Measurements from ENCODE around the gene CBX7.

The CBX7 gene

DNA sequence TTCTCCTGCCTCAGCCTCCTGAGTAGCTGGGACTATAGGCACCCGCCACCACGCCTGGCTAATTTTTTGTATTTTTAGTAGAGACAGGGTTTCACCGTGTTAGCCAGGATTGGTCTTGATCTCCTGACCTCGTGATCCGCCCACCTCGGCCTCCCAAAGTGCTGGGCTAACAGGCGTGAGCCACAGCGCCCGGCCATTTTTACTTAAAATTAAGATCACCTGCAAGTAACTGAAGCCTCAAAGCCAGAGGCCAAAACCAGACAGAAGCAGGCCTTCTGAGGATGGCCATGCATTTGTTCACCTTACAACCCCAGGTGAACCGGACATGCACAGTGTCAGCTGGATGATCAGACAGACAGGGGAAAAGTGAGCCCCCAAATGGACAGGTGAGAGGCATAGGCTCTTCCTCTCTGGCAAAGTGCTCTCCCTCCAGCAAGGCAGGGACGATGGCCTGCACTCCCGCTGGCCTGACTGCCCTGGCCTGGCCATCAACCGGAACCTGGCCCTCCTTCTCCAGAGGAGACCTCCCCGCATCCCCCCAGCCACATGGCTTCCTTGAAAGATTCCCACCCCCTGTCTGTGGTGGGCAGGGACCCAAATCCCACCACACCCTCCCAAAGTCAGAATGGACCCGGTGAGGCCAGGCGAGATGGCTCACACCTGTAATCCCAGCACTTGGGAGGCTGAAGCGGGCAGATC lies 29.6 kb downstream of the CBX7 start:
- DNase-seq, result no peak

DNA sequence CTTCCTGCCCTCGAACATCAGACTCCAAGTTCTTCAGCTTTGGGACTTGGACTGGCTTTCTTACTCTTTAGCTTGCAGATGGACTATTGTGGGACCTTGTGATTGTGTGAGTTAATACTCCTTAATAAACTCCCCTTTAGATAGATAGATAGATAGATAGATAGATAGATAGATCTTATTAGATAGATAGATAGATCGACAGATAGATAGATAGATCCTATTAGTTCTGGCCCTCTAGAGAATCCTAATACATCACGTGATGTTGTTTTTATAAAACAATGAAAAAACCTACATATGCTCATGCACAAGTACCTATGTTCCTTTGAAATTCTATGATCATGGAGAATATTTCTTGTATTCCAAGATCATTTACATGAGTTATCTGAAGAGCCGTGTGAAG lies 31.5 kb downstream of the CBX7 start:
- DNase-seq, result no peak

DNA sequence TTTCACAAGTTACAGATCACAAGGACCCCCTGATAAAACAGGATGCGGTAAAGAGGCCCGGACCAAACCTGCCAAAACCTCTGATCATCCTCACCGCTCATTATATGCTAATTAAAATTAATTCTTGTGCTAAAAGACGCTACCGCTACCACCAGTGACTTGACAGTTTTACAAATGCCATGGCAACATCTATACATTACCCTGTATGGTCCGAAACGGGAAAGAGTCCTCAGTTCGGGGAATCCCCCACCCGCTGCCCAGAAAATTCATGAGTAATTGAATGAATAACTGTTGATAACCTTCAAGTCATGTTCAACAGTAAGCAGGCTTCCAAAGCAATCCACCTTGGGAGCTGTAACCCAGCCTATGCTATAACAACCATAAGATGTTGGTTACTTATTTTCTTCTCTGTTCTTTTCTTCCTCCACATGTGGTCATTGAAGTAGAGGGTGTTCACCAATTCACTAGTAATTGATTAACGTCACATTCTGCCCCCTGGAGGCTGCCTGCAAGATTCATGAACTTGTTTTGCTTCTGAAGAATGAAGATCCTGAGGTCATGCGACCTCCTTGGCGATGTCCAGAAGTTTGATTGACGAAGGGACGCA lies 34.8 kb downstream of the CBX7 start:
- DNase-seq, result peak; percentile 83

DNA sequence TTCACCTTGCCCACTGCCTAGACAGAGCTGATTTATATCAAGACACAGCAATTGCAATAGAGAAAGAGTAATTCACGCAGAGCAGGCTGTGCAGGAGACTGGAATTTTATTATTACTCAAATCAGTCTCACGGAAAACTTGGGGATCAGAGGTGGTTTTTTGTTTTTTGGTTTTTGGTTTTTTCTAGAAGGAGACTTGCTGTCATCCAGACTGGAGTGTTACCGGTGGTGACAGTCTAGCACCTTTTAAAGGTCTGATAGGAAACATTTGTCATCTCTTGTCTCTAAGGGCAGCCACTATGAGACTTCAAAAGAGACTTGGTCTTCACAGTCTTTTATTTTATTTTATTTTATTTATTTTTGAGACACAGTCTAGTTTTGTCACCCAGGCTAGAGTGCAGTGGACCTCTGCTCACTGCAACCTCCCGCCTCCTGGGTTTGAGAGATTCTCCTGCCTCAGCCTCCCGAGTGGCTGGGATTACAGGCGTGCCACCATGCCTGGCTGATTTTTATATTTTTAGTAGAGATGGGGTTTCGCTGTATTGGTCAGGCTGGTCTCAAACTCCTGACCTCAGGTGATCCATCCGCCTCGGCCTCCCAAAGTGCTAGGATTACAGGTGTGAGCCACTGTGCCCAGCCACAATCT lies 36.4 kb downstream of the CBX7 start:
- DNase-seq, result peak; percentile 17

GRCh38 chr22:39115570-39115969 lies 36.9 kb downstream of the CBX7 start:
- no peak for DNase-seq

DNA sequence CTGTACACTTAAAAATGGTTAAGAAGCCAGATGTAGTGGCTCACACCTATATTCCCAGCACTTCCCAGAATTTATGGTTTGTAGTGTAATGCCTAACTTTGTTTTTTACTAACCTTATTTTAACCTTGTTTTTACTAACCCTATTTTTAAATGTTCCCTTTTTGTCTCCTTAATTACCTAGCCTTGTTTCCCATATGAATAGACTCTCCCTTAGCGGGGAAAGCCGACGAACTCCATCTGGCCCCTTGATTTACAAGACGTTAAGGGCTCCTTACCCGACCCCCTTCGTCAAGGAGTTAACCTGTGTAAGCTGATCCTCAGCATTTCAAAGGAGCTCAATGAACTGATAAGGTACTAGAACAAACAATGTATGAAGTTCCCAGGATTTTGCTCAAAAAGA lies 38.4 kb downstream of the CBX7 start:
- no peak for DNase-seq

- DNase-seq, result no peak
Observed at GRCh38 chr22:39110631-39111561, 41.6 kb downstream of the CBX7 start.

GRCh38 chr22:39109361-39109760 lies 43.1 kb downstream of the CBX7 start:
- DNase-seq, result no peak

DNA sequence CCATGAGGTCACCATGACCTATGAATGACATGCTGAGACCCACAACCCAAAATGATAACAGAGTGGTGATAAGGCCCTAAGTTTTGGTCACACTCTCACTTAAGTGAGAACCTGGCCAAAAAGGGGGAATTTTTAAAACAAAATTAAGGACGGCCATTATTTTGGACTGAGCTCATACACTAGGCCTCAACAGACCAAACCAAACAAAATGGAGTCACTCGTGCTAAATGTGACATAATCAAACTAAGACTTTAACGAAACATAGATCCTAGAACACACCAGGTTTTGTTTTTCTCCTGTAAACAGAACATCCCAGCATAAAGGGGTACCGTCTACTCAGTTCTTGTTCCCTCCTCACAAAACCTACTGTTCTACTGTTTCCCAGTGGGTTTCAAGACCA lies 44.0 kb downstream of the CBX7 start:
- no peak for DNase-seq

- no peak for DNase-seq
Observed at GRCh38 chr22:39106326-39106725, 46.2 kb downstream of the CBX7 start.

GRCh38 chr22:39103431-39103830 lies 49.0 kb downstream of the CBX7 start:
- DNase-seq, result no peak

DNA sequence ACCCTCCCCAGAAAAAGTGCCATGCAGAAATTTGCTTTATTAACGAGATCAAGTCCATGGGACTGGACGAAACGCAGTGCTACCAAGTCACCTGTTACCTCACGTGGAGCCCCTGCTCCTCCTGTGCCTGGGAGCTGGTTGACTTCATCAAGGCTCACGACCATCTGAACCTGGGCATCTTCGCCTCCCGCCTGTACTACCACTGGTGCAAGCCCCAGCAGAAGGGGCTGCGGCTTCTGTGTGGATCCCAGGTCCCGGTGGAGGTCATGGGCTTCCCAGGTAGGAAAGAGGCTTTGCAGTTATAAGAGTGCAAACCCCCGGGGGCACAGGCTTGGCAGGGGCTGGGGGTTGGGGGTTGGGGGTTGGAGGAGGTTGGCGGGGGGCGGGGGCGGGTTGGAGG lies 51.3 kb downstream of the CBX7 start:
- no peak for DNase-seq

DNA sequence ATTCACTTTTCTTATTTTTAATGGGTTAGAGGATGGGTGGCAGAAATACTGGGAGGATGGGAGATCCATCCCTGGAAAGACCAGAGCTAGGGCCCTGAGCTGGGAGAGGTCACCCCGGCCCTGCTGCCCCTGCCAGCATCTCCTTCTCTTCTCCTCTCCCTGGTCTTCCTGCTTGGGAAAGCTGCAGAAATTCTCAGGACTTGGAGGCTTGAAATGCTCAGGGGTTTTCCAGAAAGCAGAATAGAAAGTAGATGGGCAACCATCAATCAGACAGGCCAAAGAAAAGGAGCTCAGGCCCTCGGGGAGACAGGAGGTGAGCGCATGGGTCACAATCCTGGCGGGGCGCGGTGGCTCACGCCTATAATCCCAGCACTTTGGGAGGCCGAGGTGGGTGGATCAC lies 53.9 kb downstream of the CBX7 start:
- no peak for DNase-seq

- no peak for DNase-seq
Observed at GRCh38 chr22:39098026-39098425, 54.5 kb downstream of the CBX7 start.

DNA sequence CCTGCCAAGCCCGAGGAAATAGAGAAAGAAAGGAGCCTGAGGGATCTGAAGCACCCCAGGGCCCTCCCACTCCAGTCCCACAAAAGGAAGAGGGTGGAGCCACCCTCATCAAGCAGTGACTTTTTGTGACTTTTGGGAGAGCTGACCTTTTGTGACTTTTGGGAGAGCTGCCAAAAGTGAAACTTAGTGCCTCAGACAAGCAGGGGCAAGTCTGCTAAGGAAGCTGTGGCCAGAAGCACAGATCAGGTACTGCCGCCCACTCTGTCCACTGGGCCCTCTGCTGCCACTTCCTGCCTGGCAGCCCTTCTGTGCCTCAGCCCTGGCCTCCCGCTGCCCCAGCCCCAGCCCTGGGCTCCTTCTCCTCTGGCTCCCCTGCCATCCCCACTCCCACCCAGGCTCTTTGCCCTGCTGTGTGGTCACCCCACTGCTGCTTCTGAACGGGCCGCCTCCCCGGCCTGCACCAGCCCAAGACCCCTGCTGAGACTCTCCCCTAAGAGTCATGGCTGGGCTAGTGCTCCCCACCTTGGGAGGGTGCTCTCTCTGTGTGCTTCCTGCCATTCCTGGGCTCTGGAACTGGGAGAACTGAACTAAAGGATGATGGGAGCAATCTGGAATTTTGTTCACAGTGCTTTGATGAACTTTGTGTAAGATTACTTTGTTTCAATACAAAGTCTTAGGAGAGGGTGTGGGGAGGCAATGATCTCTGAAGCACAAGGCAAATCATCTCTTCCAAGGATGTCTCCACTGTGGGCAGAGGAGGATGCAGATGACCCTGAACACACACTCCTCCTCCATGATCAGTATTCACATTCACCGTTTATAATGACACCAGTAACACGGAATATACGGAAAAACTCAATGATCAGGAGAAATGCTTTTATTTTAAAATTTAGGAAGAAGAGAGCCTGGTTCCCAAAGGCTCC lies 55.1 kb downstream of the CBX7 start, which contains the start of gene APOBEC3H:
TSS of gene APOBEC3H (plus strand) at position 147 of the 923 bp plus-strand sequence. CDS start 3,035 bp downstream, outside the sequence.
- no peak for DNase-seq

GRCh38 chr22:39095971-39096370 lies 56.5 kb downstream of the CBX7 start:
- no peak for DNase-seq

DNA sequence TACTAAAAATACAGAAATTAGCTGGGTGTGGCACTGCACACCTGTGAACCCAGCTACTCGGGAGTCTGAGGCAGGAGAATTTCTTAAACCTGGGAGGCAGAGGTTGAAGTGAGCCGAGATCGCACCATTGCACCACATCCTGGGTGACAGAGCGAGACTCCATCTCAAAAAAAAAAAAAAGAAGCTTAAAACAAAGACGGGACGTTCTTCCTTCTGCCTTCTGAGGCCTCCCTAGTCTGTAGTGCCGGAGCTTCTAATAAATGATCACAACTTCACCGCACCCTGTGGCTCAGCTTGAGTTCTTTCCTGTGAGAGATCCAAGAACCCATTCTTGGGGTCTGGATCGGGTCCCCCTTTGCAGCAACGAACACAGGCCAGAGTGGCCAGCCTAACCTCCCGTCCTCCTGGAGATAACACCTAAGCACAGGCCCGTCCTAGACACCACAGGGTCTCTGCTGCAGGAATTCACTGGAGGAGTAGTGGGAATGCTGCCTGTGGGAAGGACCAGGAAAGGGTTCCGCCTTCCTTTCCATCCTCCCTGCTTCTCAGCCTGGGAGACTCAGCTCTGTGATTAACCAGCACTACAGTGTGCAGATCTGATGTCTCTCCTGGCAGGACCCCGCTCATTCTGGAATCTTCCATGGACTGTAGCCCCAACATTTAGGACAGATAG lies 57.6 kb downstream of the CBX7 start:
- DNase-seq, result no peak

- DNase-seq, result no peak
Observed at GRCh38 chr22:39092111-39092862, 60.2 kb downstream of the CBX7 start.

- DNase-seq, result no peak
Observed at GRCh38 chr22:39091126-39092081, 61.1 kb downstream of the CBX7 start.

Measured in stimulated activated CD4-positive, alpha-beta T cell treated with anti-CD3 and anti-CD28 coated beads, Interleukin-15, amount 100 ng/mL, for 24 hours (primary cell).